Smooth muscle cell (in vitro differentiated cells): ENCODE results near the gene LYSMD3. TPM values are rescaled to one million over a fixed set of nuclear protein-coding genes. Genes with fewer than 3 reads are reported as not detected.

ENCODE experiments used
- DNase-seq: peaks from one replicate; lab custom pipeline; 2025; ENCODE audit not compliant: unreplicated experiment; lab: John Stamatoyannopoulos, UW
- H2AFZ ChIP-seq: fragments of 200-600 bp; sonication (generic); 2 replicates; pipeline ENCODE4 v1.6.0; 2016; ENCODE audit warnings: antibody characterized with exemption, low read depth, mild to moderate bottlenecking
- H3F3A ChIP-seq: fragments of 200-600 bp; sonication (generic); 2 replicates; pipeline ENCODE4 v1.6.0; 2017; ENCODE audit warnings: antibody characterized with exemption, low read depth
- H3K27ac ChIP-seq: fragments of 200-600 bp; sonication (generic); 2 replicates; pipeline ENCODE4 v1.5.1; 2016; ENCODE audit warnings: low read depth, mild to moderate bottlenecking
- H3K27me3 ChIP-seq: fragments of 200-600 bp; sonication (generic); 2 replicates; pipeline ENCODE4 v1.6.1; 2016; ENCODE audit warnings: low read depth, mild to moderate bottlenecking
- H3K36me3 ChIP-seq: fragments of 200-600 bp; sonication (generic); 2 replicates; pipeline ENCODE4 v1.5.1; 2016; ENCODE audit warnings: low read depth
- H3K4me1 ChIP-seq: fragments of 200-600 bp; sonication (generic); 2 replicates; pipeline ENCODE4 v1.5.1; 2016; ENCODE audit warnings: low read depth
- H3K4me2 ChIP-seq: fragments of 200-600 bp; sonication (generic); 2 replicates; pipeline ENCODE4 v1.6.0; 2016; ENCODE audit warnings: mild to moderate bottlenecking
- H3K4me3 ChIP-seq: fragments of 200-600 bp; sonication (generic); 2 replicates; pipeline ENCODE4 v1.5.1; 2016; ENCODE audit warnings: mild to moderate bottlenecking
- H3K79me2 ChIP-seq: fragments of 200-600 bp; sonication (generic); 2 replicates; pipeline ENCODE4 v1.6.0; 2016; ENCODE audit warnings: low read depth, mild to moderate bottlenecking
- H3K9ac ChIP-seq: fragments of 200-600 bp; sonication (generic); 2 replicates; pipeline ENCODE4 v1.6.0; 2016; ENCODE audit warnings: low read depth
- H3K9me3 ChIP-seq: fragments of 200-600 bp; sonication (generic); replicated peaks from 2 replicates; pipeline ENCODE4 v1.5.1; 2016; ENCODE audit warnings: low read depth
- H4K20me1 ChIP-seq: fragments of 200-600 bp; sonication (generic); 2 replicates; pipeline ENCODE4 v1.6.0; 2016; ENCODE audit warnings: low read depth
- CTCF ChIP-seq: fragments of 200-600 bp; sonication (generic); IDR thresholded peaks from 2 replicates; pipeline ENCODE4 v1.5.1; 2017; ENCODE audit warnings: borderline replicate concordance, mild to moderate bottlenecking, antibody characterized with exemption; ENCODE audit not compliant: insufficient read depth, poor library complexity, severe bottlenecking
- WGBS: methylation state at CpG from one replicate; pipeline ENCODE4 v1.1.7; 2016; ENCODE audit warnings: low lambda C conversion rate; 5-methylcytosine and 5-hydroxymethylcytosine counted together
- polyA plus RNA-seq: library from polyadenylated mRNA; unstranded; fragments of >200 nt; fragmentation: Nextera tagmentation; extraction: Ambion mirVana; gene quantifications from 2 replicates; pipeline ENCODE4 v1.2.1, GENCODE V29; 2016
- total RNA-seq: library from RNA; depleted of rRNA; stranded (reverse); fragments of >200 nt; gene quantifications from 2 replicates; pipeline ENCODE4 v1.2.3, GENCODE V29; 2014

The LYSMD3 gene
- total and polyA plus RNA-seq, 2 experiments from 2014 or later, result 14.3 to 52.5 TPM

GRCh38 chr5:90494043-90494442 lies 35.3 kb downstream of the LYSMD3 start:
- TF ChIP-seq CTCF, result no peak
- Histone ChIP-seq H3K4me2 (no peak overlapping the region), H3K4me3 (no peak overlapping the region), H3K36me3 (no peaks in the 10 kb centered on the region), H3K4me1 (no peaks in the 10 kb centered on the region), H2AFZ (no peak overlapping the region), H3K9me3 (no peaks in the 10 kb centered on the region), H3K79me2 (no peaks in the 10 kb centered on the region), H3F3A (no peaks in the 10 kb centered on the region), H3K9ac (no peak overlapping the region), H3K27ac (no peak overlapping the region), H3K27me3 (no peaks in the 10 kb centered on the region), H4K20me1 (no peaks in the 10 kb centered on the region)
- no peak for DNase-seq

- Histone ChIP-seq H3K4me2 (no peak overlapping the region), H3K9me3 (no peaks in the 10 kb centered on the region), H3K27ac (no peak overlapping the region), H2AFZ (no peak overlapping the region), H3K27me3 (no peaks in the 10 kb centered on the region), H3K4me3 (no peak overlapping the region), H3K36me3 (no peaks in the 10 kb centered on the region), H3K79me2 (no peaks in the 10 kb centered on the region), H3F3A (no peaks in the 10 kb centered on the region), H3K9ac (no peak overlapping the region), H3K4me1 (no peaks in the 10 kb centered on the region), H4K20me1 (no peaks in the 10 kb centered on the region)
- 92% methylated on average over 2 of the region's 2 CpGs for WGBS
- no peak for TF ChIP-seq CTCF
- DNase-seq, result no peak
These were observed 40.6 kb downstream of the LYSMD3 start for GRCh38 chr5:90488791-90489190.

- Histone ChIP-seq H4K20me1 (no peaks in the 10 kb centered on the region), H3K36me3 (no peaks in the 10 kb centered on the region), H2AFZ (no peak overlapping the region), H3K4me3 (no peak overlapping the region), H3K4me1 (no peaks in the 10 kb centered on the region), H3K9ac (no peak overlapping the region), H3K9me3 (no peaks in the 10 kb centered on the region), H3K79me2 (no peaks in the 10 kb centered on the region), H3K27me3 (no peaks in the 10 kb centered on the region), H3F3A (no peaks in the 10 kb centered on the region), H3K4me2 (no peak overlapping the region), H3K27ac (no peak overlapping the region)
- 73% methylated on average over 3 of the region's 3 CpGs for WGBS
- no peak for TF ChIP-seq CTCF
- no peak for DNase-seq
These were observed 44.8 kb downstream of the LYSMD3 start for GRCh38 chr5:90484540-90484939.

- no peaks in the 10 kb centered on the region for H3K27me3 ChIP-seq
- no peak overlapping the region for H3K4me3 ChIP-seq
- no peaks in the 10 kb centered on the region for H3K79me2 ChIP-seq
- no peaks in the 10 kb centered on the region for H3F3A ChIP-seq
- H2AFZ ChIP-seq, result no peak overlapping the region
- no peak for DNase-seq
- H3K9me3 ChIP-seq, result no peaks in the 10 kb centered on the region
- TF ChIP-seq CTCF, result no peak
- WGBS, result 98% methylated on average over 8 of the region's 8 CpGs
- no peaks in the 10 kb centered on the region for H3K36me3 ChIP-seq
- no peaks in the 10 kb centered on the region for H4K20me1 ChIP-seq
- H3K4me1 ChIP-seq, result no peaks in the 10 kb centered on the region
- no peak overlapping the region for H3K4me2 ChIP-seq
- H3K27ac ChIP-seq, result no peak overlapping the region
- no peak overlapping the region for H3K9ac ChIP-seq
These were observed 46.2 kb downstream of the LYSMD3 start for GRCh38 chr5:90483206-90483605.
